Endodermal cell (in vitro differentiated cells): Measurements from ENCODE around the gene SLC15A3. TPM values are rescaled to one million over a fixed set of nuclear protein-coding genes. Genes with fewer than 3 reads are reported as not detected.

Experiments used
- DNase-seq: peaks from one replicate; pipeline ENCODE4 v3.0.0-alpha.2; 2017
- H3K27ac ChIP-seq: 2 replicates; pipeline ENCODE4 v1.5.1; 2013; ENCODE audit warnings: mild to moderate bottlenecking, low read depth, low read length, moderate library complexity
- H3K27me3 ChIP-seq: 2 replicates; pipeline ENCODE4 v1.6.1; 2013; ENCODE audit warnings: mild to moderate bottlenecking, low read length, moderate library complexity; ENCODE audit not compliant: insufficient read depth, control insufficient read depth, poor library complexity, severe bottlenecking
- H3K36me3 ChIP-seq: 2 replicates; pipeline ENCODE4 v1.7.0; 2013; ENCODE audit warnings: mild to moderate bottlenecking, low read length, moderate library complexity; ENCODE audit not compliant: control insufficient read depth, insufficient read depth
- H3K4me1 ChIP-seq: one replicate; pipeline ENCODE4 v1.7.0; 2013; ENCODE audit warnings: low read length; ENCODE audit not compliant: control insufficient read depth, insufficient read depth
- H3K4me3 ChIP-seq: 2 replicates; pipeline ENCODE4 v1.5.1; 2013; ENCODE audit warnings: mild to moderate bottlenecking, low read length, moderate library complexity
- H3K9ac ChIP-seq: 2 replicates; pipeline ENCODE4 v1.6.1; 2013; ENCODE audit warnings: mild to moderate bottlenecking, low read length, moderate library complexity; ENCODE audit not compliant: poor library complexity, severe bottlenecking; ENCODE audit errors: extremely low read depth
- H3K9me3 ChIP-seq: 2 replicates; pipeline ENCODE4 v1.6.1; 2013; ENCODE audit warnings: mild to moderate bottlenecking, low read length, moderate library complexity; ENCODE audit not compliant: control insufficient read depth
- H3K27ac Mint-ChIP-seq: 2 replicates; pipeline ENCODE4 v1.8.0; 2020; ENCODE audit warnings: mixed read lengths
- H3K27me3 Mint-ChIP-seq: 2 replicates; pipeline ENCODE4 v1.8.0; 2021; ENCODE audit warnings: mild to moderate bottlenecking, mixed read lengths; ENCODE audit not compliant: insufficient read depth
- H3K36me3 Mint-ChIP-seq: 2 replicates; pipeline ENCODE4 v1.8.0; 2020; ENCODE audit warnings: low read depth, mixed read lengths
- H3K4me1 Mint-ChIP-seq: 2 replicates; pipeline ENCODE4 v1.8.0; 2020; ENCODE audit warnings: mixed read lengths
- H3K4me3 Mint-ChIP-seq: 2 replicates; pipeline ENCODE4 v1.8.0; 2020; ENCODE audit warnings: mild to moderate bottlenecking, moderate library complexity, mixed read lengths
- H3K9me3 Mint-ChIP-seq: 2 replicates; pipeline ENCODE4 v1.8.0; 2020; ENCODE audit warnings: mild to moderate bottlenecking, mixed read lengths
- CTCF ChIP-seq: fragments of 200-600 bp; sonication (generic); conservative IDR thresholded peaks from 2 replicates; pipeline ENCODE4 v1.5.0; 2021; ENCODE audit warnings: antibody characterized with exemption, mild to moderate bottlenecking
- WGBS, 2 experiments: methylation state at CpG; one replicate each; pipeline versions ENCODE4 v1.1.5 to v1.1.7; 2013; ENCODE audit warnings: missing lambda C conversion rate in 2 of 2, mixed read lengths in 1 of 2; ENCODE audit not compliant: insufficient coverage in 1 of 2, insufficient read length in 1 of 2; 5-methylcytosine and 5-hydroxymethylcytosine counted together
- total RNA-seq, 2 donors: library from RNA; stranded (reverse); fragmentation: NEBNext Ultra II Directional in 1 of 2; extraction: Animal tissue kit (Norgen Biotek cat#: 25700) in 1 of 2; gene quantifications; 2 replicates in 1 of 2; 3 replicates in 1 of 2; pipeline ENCODE4 v1.2.1, GENCODE V29; 2021

Gene SLC15A3
- total RNA-seq, 2 donors from 2014 or later: 1.4 to 1.6 TPM

GRCh38 chr11:60916669-60917206 lies 35.2 kb downstream of the SLC15A3 start:
- no peaks in the 10 kb centered on the region for H3K9me3 ChIP-seq
- no peak overlapping the region for H3K27ac ChIP-seq
- 80 to 89% methylated on average over 3 of the region's 3 CpGs for WGBS, 2 experiments
- H3K27me3 ChIP-seq: no peaks in the 10 kb centered on the region
- no peak for DNase-seq
- no peaks in the 10 kb centered on the region for H3K9me3 Mint-ChIP-seq
- peaks cover 9% of the 10 kb centered on the region for H3K27me3 Mint-ChIP-seq
- no peak overlapping the region for H3K4me3 ChIP-seq
- peaks cover 45% of the 10 kb centered on the region for H3K4me1 Mint-ChIP-seq
- H3K4me3 Mint-ChIP-seq: no peak overlapping the region
- H3K9ac ChIP-seq: no peak overlapping the region
- peaks cover 12% of the 10 kb centered on the region for H3K4me1 ChIP-seq
- H3K36me3 ChIP-seq: peaks cover 25% of the 10 kb centered on the region
- peaks cover 26% of the 10 kb centered on the region for H3K36me3 Mint-ChIP-seq
- H3K27ac Mint-ChIP-seq: no peak overlapping the region
- TF ChIP-seq CTCF: no peak

- Mint-ChIP-seq H3K36me3 (peaks cover 12% of the 10 kb centered on the region), H3K27me3 (peaks cover 21% of the 10 kb centered on the region), H3K27ac (peak overlapping the region; percentile 88), H3K9me3 (no peaks in the 10 kb centered on the region), H3K4me3 (peak overlapping the region; percentile 84), H3K4me1 (peaks cover 49% of the 10 kb centered on the region)
- peak; percentile 55 for TF ChIP-seq CTCF
- WGBS, 2 experiments: 10 to 11% methylated on average over 15 of the region's 17 CpGs
- peak; percentile 88 for DNase-seq
- Histone ChIP-seq H3K36me3 (peaks cover 11% of the 10 kb centered on the region), H3K4me3 (peak overlapping the region; percentile 92), H3K9ac (peak overlapping the region; percentile 78), H3K27me3 (peaks cover 1% of the 10 kb centered on the region), H3K27ac (peak overlapping the region; percentile 56), H3K4me1 (peaks cover 12% of the 10 kb centered on the region), H3K9me3 (no peaks in the 10 kb centered on the region)
Observed at GRCh38 chr11:60915248-60915914, 36.6 kb downstream of the SLC15A3 start.

GRCh38 chr11:60914633-60915247 lies 37.2 kb downstream of the SLC15A3 start:
- WGBS, 2 experiments: 1 to 3% methylated on average over 25 to 31 of the region's 31 CpGs
- Histone ChIP-seq H3K9ac (peak overlapping the region; percentile 78), H3K27ac (peak overlapping the region; percentile 81), H3K9me3 (no peaks in the 10 kb centered on the region), H3K36me3 (peaks cover 5% of the 10 kb centered on the region), H3K27me3 (peaks cover 8% of the 10 kb centered on the region), H3K4me1 (peaks cover 12% of the 10 kb centered on the region), H3K4me3 (peak overlapping the region; percentile 92)
- Mint-ChIP-seq H3K27ac (peak overlapping the region; percentile 48), H3K27me3 (peaks cover 28% of the 10 kb centered on the region), H3K4me1 (peaks cover 49% of the 10 kb centered on the region), H3K36me3 (peaks cover 6% of the 10 kb centered on the region), H3K9me3 (no peaks in the 10 kb centered on the region), H3K4me3 (peak overlapping the region; percentile 84)
- DNase-seq: peak; percentile 74
- TF ChIP-seq CTCF: no peak
